ENCODE results near the gene COPS9.
A peak's percentile ranks its signal among the peaks of the same experiment; 100 is the strongest.

The COPS9 gene

DNA sequence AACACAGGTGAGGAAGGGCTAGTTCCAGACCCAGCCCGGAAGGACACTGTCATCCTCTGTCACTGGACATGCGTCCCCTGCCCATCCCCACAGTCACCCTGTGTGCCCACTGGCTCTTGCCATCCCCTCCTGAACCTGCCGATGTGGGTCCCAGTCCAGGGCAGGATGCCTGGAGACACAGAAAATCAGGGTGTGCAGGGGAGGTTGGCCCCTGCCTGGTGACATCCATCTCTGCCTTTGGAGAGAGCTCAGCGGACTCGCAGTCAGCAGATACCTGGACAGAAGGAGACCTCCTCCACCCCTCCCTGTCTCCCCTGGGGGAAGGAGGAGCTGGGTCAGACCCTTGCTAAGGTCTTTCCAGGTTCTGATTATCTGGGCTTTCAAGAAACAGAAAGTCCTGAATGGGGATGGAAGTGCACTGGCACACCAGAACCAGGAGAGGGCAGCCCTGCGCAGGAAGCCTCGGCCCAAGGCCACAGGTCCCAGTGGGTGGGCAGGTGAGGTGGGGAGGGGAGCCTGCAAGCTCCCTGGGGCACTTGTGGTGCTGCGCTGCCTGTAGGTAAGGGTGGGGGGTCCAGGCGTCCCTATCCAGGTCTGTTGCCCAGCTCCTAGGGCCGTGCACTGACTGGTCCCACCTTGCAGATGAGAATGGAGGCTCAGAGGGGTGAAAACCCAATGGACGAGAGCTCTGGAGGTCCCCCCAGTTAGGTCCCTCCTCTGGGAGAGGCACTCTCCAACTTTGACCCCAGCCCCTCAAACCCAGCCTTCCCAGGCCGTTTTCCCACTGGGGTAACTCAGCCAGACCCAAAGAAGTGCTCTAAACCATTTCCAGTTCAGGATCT, 14.1 kb upstream of the COPS9 start:
- peak in 34 of 58 donors; percentile 6 to 60 (median 24) for DNase-seq

DNA sequence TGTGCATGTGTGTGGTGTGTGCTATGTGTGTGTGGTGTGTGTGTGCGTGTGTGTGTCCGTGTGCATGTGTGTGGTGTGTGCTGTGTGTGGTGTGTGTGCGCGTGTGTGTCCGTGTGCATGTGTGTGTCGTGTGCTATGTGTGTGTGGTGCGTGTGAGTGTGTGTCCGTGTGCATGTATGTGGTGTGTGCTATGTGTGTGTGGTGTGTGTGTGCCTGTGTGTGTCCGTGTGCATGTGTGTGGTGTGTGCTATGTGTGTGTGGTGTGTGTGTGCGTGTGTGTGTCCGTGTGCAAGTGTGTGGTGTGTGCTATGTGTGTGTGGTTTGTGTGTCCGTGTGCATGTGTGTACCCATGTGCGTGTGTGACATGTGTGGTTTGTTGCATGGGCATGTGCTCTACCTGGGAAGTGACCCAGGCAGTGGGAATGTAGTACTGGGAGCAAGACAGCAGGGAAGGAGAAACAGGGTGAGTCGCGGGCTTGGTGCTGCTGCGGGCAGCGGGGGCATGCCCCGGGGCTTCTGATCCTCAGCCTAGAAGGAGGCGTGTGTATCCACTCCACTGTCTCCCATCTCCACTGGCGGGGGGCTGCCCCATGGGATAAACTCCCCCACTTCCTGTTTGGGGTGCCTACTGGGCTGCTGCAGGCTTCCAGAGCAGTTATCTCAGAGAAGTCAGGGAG, 11.9 kb upstream of the COPS9 start:
- no peak for DNase-seq

DNA sequence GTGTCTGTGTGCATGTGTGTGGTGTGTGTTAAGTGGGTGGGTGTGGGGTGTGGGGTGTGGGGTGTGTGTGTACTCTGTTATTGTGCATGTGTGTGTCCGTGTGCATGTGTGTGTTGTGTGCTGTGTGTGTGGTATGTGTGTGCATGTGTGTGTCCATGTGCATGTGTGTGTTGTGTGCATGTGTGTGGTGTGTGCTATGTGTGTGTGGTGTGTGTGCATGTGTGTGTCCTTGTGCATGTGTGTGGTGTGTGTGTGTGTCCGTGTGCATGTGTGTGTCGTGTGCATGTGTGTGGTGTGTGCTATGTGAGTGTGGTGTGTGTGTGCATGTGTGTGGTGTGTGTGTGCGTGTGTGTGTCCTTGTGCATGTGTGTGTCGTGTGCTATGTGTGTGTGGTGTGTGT, 11.3 kb upstream of the COPS9 start:
- DNase-seq, result no peak

DNA sequence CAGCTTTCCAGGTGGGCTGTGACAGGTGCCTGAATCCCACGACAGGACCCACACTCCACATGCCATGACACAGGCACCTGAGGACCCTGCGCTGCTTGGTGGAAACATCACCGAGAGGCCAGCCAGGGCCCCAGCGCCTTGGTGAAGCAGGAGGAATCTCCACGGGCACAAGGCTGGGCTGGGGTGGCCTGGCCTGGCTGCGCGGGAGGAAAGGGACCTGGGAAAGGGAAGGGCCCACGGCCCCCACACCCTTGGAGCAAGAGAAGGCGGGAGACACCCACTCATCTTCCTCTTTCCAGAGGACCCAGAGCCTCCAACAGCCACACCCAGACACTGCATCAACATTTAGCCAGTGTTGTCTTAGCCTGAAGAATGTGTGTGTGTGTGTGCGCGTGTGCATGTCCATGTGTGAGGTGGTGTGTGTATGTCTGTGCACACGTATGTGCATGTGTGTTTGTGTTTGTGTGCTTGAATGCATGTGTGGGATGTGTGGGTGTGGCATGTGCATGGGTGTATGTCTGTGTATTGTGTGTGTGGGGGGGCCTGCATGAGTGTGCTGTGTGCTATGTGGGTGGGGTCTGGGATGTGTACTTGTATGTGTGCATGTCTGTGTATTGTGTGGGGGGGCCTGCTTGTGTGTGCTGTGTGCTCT, 10.6 kb upstream of the COPS9 start:
- DNase-seq, result no peak

DNA sequence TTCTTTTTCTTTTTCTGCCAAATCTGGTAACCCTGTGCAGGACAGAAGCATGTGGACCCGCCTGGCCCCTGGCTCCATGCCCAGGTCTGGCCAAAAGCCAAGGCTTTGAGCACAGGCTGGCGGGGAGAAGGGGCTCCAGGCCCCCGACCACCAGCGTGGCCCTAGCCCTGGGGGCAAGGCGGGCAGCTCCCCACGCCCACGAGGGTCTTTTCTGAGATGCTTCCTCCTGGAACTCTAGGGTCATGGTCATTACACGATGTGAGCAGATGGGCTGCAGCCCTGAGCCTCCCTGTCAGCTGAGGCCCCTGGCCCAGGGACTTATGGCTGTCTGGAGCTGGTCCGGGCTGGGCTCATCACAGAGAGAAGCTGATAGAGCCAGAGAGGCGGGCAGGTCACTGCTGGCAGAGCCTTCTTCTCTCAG, 10.0 kb upstream of the COPS9 start:
- peak in 1 of 58 donors; percentile 54 for DNase-seq

DNA sequence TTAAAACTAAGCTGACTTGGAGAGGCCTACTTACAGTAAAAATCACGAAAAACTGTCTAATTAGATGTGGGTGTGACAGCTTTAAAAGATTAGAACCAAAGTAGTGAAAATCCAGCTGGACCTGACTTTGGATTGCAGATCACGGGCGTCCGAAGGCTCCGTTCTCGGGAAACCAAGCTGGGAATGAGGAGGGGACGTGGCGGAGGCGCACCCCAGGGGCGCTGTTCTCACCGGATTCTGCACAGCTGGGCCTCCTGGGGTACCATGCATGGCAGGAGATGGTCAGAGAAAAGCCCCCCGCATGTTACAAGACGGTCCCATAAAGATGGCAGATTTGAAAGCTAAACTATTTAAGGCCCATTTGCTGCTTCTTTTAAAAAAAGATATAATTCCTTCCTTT, 9.4 kb upstream of the COPS9 start:
- DNase-seq, result no peak

DNA sequence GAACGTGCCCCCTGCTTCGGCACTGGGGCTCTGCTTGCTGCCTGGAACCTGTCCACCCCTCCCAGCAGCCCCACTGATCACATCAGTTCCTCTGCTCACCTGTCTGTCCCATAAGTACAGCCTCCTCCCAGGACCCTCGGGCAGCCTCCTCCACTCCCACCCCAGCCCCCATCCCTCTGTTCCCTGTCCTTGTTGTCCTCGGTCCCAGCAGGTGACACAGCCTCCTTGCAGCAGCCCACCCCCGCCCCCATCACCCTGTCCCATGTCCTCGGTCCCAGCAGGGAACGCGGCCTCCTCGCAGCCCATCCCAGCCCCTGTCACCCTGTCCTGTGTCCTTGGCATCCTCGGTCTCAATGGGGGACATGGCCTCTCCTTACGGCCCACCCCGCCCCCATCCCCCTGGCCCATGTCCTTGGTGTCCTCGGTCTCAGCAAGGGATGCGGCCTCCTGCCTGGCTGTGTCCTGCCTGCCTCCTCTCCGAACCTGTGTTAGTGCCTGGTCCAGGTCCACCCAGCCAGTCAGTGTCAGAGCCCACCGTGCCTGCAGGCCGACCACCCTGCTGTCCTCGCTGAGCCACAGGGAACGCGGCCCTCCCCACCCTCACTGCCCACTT, 8.7 kb upstream of the COPS9 start:
- no peak for DNase-seq

DNA sequence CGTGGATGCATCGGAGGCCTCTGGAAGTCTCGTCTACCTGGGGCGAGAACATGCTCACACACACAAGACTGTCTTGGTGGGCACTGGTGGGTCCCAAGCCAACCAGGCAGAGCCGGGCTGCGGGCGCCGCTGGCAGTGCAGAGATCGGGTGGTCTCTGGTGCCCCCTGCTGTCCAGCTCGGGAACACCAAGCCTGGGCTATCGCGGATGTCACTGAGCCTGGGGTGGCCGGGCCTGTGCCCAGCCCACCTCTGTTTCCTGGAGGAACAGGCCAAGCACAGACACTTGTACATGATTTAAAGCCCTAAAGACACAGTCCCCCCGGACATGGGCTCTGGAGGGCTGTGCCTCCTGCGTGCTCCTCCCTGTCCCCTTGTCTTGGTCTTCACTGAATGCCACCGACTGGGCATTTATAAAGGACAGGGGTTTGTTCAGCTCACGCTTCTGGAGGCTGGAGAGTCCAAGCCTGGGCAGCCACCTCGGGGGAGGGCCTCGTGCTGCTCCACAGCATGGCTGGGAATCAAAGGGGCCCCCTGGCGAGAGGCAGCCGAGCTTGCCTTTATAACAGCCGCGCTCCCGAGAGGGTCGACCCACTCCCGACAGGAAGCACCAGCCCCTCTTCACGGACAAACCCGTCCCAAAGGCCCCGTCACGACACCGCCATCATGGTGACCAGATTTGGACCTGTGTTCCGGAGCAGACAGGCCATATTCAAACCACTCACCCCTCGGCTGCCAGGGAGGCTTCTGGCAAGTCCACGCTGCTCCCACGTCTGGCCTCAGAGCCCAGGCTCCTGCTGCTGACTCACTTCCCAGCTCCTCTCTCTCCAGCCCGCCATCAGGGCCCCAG, 7.9 kb upstream of the COPS9 start:
- DNase-seq, result peak in 55 of 58 donors; percentile 12 to 89 (median 62)

DNA sequence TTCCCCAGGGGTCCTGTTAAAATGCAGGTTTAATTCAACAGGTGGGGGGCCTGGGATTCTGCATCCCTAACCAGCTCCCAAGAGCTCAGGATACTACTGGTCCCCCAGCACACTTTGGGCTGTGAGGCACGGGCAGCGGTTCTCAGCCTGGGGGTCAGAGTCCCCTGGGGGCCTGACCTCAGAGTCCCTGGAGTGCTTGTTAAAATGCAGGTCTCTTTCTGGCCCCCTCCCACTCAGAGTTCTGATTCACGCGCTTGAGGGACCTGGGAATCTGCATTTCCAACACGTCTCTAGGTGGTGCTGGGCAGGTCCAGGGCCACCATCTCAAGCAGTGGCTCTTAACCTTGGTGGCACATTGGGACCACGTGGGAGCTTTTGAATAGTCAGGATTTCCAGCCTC, 7.2 kb upstream of the COPS9 start:
- DNase-seq, result no peak

DNA sequence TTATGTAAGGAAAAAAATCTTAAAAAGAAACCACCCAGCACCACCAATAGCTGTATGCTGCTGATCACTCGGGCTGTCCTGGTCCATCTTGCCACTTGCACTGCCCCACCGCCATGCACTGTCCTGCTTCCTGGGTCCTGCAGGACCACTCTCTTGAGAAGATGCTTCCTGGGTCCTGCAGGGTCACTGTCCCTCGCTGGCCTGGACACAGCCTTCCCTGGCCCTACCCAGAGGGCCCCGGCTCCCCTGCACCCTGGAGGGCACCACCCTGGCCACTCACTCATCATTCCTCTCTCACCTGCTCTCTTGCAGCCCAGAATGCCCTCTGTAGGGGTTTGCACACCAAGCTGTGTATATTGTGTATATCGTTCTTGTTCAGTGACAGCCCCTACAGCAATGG, 6.8 kb upstream of the COPS9 start:
- no peak for DNase-seq

DNA sequence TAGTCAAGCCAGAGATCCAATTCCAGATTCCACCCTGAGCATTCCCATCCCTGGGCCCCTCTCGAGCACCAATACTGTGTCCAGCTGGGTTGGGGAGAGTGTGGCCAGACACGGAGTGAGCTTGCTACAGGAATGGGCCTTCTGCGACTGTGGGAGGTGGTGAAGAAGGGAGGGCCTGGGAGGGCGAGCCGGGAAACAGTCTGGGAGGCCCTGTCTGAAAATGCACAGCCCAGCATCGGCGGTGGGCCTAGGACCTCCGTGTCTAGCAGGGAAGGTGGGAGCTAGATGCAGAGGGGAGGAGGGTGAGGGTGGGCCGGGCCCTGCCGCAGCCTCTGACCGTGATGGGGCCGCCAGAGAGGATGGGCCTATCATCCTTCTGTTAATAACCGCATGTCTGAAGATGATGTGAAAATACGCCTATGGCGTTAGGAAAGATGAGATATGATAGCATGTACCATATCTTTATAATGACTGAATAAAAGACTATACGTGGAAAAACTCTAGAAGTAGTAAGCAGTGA, 6.2 kb upstream of the COPS9 start:
- no peak for DNase-seq

DNA sequence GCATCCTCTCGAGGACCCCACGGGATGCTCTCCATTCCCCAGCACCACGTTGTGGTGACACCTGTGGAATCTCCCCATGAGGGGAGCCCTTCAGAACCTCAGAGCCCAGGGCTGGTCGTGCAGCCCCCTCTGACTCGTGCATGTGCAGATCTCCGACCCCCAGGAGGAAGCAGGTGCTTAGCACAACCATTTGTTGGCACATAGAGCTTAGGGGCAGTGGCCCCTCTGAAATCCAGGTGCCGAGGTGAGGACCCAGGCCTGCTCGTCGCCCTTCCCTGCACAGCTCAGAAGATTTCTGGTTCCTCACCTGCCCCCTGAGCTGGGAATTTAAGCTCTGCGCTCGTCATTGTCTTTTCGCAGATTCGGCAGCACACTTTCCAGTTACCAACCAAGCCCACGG, 5.6 kb upstream of the COPS9 start:
- DNase-seq, result no peak

DNA sequence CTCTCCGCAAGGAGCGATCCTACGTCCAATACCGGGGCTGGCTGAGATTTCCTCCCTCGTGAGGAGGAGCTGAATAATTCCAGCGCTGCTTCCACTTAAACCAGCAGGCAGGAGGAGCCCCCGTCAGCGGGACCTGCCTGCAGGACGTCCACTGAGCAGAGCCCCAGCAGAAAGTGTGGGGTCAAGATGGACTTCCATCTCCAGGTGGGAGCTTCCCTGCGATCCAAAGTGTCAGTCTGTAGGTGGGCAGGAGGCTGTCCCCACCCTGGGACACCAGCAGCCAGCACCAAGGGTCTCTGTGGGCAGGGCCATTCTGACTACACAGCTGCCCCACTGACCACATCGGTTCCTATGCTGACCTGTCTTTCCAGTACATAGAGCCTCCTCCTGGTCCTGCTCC, 4.8 kb upstream of the COPS9 start:
- no peak for DNase-seq

DNA sequence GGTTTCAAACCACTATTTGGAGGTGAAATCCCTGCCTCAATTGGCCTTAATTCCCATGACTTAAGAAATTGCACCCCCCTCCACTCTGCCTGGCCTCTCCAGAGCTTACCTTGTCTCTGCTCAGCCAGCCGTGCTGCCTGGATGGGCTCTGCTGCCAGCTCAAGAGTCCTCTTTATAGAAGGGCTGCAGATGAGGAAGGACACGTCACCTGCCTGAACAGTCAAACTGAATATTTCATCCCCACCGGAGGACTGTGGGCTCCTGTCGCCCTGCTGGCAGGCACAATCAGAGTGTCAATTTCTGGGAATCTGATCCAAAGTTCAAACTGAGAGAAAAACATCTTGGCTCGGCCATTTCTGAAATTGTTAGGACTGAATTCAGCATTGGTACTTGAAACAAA, 4.4 kb upstream of the COPS9 start, which contains the start of gene OTOS:
TSS of gene OTOS (minus strand) at position 148 of the 400 bp plus-strand sequence. CDS start 332 bp downstream, outside the sequence.
- peak in 5 of 58 donors; percentile 12 to 35 (median 17) for DNase-seq

DNA sequence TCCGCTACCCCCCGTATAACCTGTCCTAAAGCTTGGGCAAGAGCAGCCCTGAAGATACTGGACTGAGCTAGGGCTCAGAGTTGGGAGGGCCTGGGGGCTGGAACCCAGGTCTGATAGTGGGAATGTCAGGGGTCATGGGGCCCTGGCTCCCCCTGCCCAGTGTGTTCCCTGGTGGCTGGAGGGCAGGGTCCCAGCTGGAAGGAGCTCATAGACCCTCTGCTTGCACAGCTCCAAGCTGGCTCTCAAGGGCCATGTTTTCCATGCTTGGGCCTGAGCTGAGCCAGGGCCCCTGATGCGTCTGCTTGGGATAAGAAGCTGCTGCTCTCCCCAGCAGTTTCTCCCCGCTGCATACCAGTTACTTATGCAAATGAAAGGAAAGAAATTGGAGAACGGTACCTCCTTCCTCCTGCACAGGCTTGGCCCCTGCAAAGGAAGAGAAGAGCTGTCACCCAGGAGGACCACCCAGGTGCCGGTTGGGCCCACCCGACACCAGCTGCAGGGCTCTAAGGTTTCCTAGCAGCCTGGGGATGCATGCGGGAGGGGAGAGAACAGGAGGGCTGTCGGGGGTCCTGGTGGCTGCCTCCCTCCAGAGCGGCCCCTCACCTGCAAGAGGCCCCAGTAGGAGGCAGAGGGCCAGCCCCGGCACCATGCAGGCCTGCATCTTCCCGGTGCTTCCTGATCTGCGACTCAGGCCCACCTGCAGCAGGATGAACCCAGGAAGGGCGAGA, 3.7 kb upstream of the COPS9 start:
- DNase-seq, result no peak

DNA sequence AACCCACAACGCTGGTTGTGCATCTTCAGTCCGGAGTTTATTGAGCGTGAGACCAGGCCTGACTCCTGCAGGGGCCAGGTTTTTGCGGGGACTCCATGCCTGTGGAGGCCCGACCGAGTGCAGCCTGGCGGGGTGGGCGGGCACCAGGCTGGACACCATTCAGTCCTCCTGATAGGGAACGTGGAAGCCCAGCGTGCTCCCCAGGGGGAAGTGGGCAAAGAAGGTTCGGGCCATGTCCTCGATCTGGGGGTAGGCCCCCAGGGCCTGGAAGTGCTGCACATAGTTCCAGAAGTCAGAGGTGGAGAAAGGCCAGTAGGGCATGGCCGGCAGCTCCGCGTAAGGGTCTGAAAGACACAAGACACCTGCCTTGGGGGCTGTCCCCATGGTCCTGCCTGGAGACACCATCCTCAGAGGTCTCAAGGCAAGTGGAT, 2.9 kb upstream of the COPS9 start:
- no peak for DNase-seq

DNA sequence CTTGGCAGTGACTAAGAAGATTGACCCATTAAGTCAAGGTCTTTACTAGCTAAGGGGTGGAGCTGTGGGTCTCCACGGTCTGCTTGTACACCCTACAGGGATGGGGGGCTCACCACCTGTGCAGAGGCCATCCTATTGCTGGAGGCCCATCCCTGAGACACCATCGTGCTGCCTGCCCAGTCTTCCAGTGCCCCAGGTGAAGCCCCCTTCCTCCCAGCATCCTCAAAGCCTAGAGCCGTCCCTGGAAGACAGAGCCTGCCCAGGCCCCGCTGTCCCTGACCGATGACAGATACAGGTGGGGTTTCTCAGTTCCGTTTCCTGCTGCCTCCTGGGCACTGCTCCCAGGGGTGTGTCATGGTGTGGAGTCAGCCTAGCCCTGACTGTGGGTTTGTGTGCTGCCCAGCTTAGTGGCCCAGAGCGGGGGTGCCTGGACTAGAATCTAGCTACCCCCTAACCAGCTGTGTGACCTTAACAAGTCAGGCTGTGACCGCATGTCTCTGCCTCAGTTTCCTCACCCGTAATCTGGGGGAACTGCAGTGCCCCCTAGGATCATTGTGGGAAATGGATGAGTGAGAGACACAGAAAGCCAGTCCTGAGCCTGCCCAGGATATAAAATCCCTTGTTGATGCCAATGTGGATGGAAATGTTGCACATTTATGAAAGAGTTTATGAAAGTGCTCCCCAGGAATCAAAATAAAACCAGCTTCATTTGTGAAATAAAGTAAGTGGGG, 2.3 kb upstream of the COPS9 start:
- DNase-seq, result no peak

DNA sequence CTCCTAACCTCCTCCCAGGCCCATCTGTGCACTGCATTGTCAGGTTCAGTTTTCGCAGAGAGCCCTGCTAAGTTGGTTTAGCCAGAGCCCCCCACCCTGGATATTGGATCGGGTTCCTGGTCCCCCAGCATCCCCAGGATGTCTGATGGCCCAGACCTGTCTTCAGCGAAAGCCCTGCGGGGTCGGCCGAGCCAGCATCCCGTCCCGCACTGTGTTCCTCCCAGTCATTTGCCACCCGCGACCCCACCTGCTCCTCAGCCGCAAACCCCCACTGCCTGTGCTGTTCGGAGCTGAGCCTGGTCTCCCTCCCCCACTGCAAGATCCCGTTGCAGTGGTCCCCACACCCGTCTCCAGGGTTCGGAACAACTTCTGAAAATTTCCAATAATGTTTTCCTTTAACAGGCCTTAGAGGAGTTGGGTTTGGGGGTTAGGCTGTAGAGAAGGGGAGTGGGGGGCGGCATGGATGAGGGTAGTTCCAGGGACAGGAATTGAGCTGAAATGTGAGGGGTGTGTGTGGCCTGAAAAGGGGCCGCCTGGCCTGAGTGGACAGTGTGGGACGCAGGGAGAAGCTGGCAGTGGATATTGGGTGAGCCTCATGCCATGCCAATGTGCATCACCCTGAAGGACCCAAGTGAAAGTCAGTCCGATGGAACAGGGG, 1.6 kb upstream of the COPS9 start:
- DNase-seq, result no peak
